IMR-90 (cell line): ENCODE data around the gene ZFYVE28. TPM values are rescaled to one million over a fixed set of nuclear protein-coding genes. Genes with fewer than 3 reads are reported as not detected.
A peak's percentile ranks its signal among the peaks of the same experiment; 100 is the strongest.

ENCODE experiments used
- ATAC-seq: fragments of 200-7000 bp; cut with Tn5 transposase; 2 replicates; pipeline ENCODE4 v1.9.1; 2020; ENCODE audit warnings: low read depth, mild to moderate bottlenecking, moderate library complexity
- BruUV-seq: library from RNA; stranded (reverse); fragments of 400-500 nt; replicated peaks from 2 replicates; lab custom pipeline; 2021; lab: Mats Ljungman, UMichigan
- CTCF ChIA-PET: fragments of 300-600 bp; formaldehyde crosslinking; extraction: SDS; loops from one replicate; lab custom pipeline; 2021; ENCODE audit warnings: antibody characterized with exemption; lab: Yijun Ruan, JAX
- POLR2A ChIA-PET: fragments of 300-600 bp; sonication (Branson Sonifier 250); formaldehyde crosslinking; loops from one replicate; lab custom pipeline; 2022; ENCODE audit warnings: antibody characterized with exemption; ENCODE audit not compliant: unreplicated experiment; lab: Charles Lee
- DNase-seq: peaks from one replicate; pipeline ENCODE4 v3.0.0; 2013
- H2AFZ ChIP-seq: replicated peaks from 2 replicates; pipeline ENCODE3; 2013; ENCODE audit warnings: low read length, mild to moderate bottlenecking; ENCODE audit not compliant: poor library complexity
- H2AK5ac ChIP-seq: 2 replicates; pipeline ENCODE4 v1.6.1; 2013; ENCODE audit warnings: low read depth, low read length, inconsistent platforms
- H2AK9ac ChIP-seq: replicated peaks from 2 replicates; pipeline ENCODE3; 2013; ENCODE audit warnings: mild to moderate bottlenecking, low read depth, low read length, moderate library complexity; ENCODE audit not compliant: poor library complexity
- H2BK120ac ChIP-seq: 2 replicates; pipeline ENCODE4 v1.6.1; 2013; ENCODE audit warnings: low read depth, low read length, inconsistent platforms
- H2BK15ac ChIP-seq: 3 replicates; pipeline ENCODE4 v1.6.1; 2013; ENCODE audit warnings: low read depth, low read length, inconsistent platforms
- H2BK20ac ChIP-seq: 2 replicates; pipeline ENCODE4 v1.6.1; 2013; ENCODE audit warnings: low read depth, mild to moderate bottlenecking, inconsistent platforms, low read length, moderate library complexity
- H2BK5ac ChIP-seq: 2 replicates; pipeline ENCODE4 v1.6.1; 2013; ENCODE audit warnings: mild to moderate bottlenecking, low read depth, low read length, inconsistent platforms; ENCODE audit not compliant: poor library complexity, severe bottlenecking
- H3K14ac ChIP-seq: replicated peaks from 2 replicates; pipeline ENCODE4 v1.6.1; 2013; ENCODE audit warnings: low read depth, low read length, inconsistent platforms
- H3K18ac ChIP-seq: 2 replicates; pipeline ENCODE4 v1.6.1; 2013; ENCODE audit warnings: low read depth, low read length, control low read depth
- H3K23ac ChIP-seq: 2 replicates; pipeline ENCODE4 v1.6.1; 2013; ENCODE audit warnings: low read depth, low read length, inconsistent platforms
- H3K27ac ChIP-seq: 2 replicates; pipeline ENCODE4 v1.5.1; 2013; ENCODE audit warnings: mild to moderate bottlenecking, control low read depth, low read length; ENCODE audit not compliant: insufficient read depth
- H3K27me3 ChIP-seq: 2 replicates; pipeline ENCODE4 v1.6.1; 2013; ENCODE audit warnings: low read length; ENCODE audit not compliant: control insufficient read depth, insufficient read depth
- H3K36me3 ChIP-seq: 2 replicates; pipeline ENCODE4 v1.6.1; 2013; ENCODE audit warnings: low read length, mixed read lengths; ENCODE audit not compliant: control insufficient read depth, insufficient read depth
- H3K4ac ChIP-seq: 2 replicates; pipeline ENCODE4 v1.6.1; 2013; ENCODE audit warnings: low read depth, low read length, inconsistent platforms
- H3K4me1 ChIP-seq: 2 replicates; pipeline ENCODE4 v1.6.1; 2013; ENCODE audit warnings: low read length, mixed read lengths; ENCODE audit not compliant: control insufficient read depth, insufficient read depth
- H3K4me2 ChIP-seq: 2 replicates; pipeline ENCODE4 v1.6.1; 2013; ENCODE audit warnings: low read depth, mild to moderate bottlenecking, control low read depth, low read length, moderate library complexity
- H3K4me3 ChIP-seq: 2 replicates; pipeline ENCODE4 v1.5.1; 2013; ENCODE audit warnings: low read depth, mild to moderate bottlenecking, control low read depth, low read length, moderate library complexity; ENCODE audit not compliant: insufficient read depth
- H3K56ac ChIP-seq: 2 replicates; pipeline ENCODE4 v1.6.1; 2013; ENCODE audit warnings: low read length, inconsistent platforms; ENCODE audit not compliant: insufficient read depth; ENCODE audit errors: extremely low read depth
- H3K79me1 ChIP-seq, 2 experiments: 2 replicates each; pipeline ENCODE4 v1.6.1; 2013; ENCODE audit warnings: low read length in 2 of 2, inconsistent platforms in 1 of 2, low read depth in 1 of 2
- H3K9ac ChIP-seq: 2 replicates; pipeline ENCODE4 v1.6.1; 2013; ENCODE audit warnings: low read depth, low read length, control low read depth
- H3K9me1 ChIP-seq: 2 replicates; pipeline ENCODE4 v1.6.1; 2013; ENCODE audit warnings: low read length, inconsistent platforms; ENCODE audit not compliant: insufficient read depth
- H3K9me3 ChIP-seq: 2 replicates; pipeline ENCODE4 v1.6.1; 2013; ENCODE audit warnings: low read length; ENCODE audit not compliant: control insufficient read depth, insufficient read depth
- H4K20me1 ChIP-seq: 2 replicates; pipeline ENCODE4 v1.6.1; 2013; ENCODE audit warnings: low read length, inconsistent platforms; ENCODE audit not compliant: insufficient read depth
- H4K5ac ChIP-seq: 2 replicates; pipeline ENCODE4 v1.6.1; 2013; ENCODE audit warnings: mild to moderate bottlenecking, low read depth, low read length, control low read depth
- H4K8ac ChIP-seq, 2 experiments: 2 replicates each; pipeline ENCODE4 v1.6.1; 2013; ENCODE audit warnings: low read depth in 2 of 2, low read length in 2 of 2, control low read depth in 1 of 2, inconsistent platforms in 1 of 2
- H4K91ac ChIP-seq: 2 replicates; pipeline ENCODE4 v1.6.1; 2013; ENCODE audit warnings: low read depth, low read length, inconsistent platforms; ENCODE audit not compliant: insufficient read depth
- BHLHE40 ChIP-seq: fragments of 150-350 bp; IDR thresholded peaks from 2 replicates; pipeline ENCODE4 v1.6.1; 2016; ENCODE audit warnings: mild to moderate bottlenecking, low read depth, low read length
- CEBPB ChIP-seq: IDR thresholded peaks from 2 replicates; pipeline ENCODE4 v1.6.1; 2012; ENCODE audit warnings: low read depth, low read length, improper control_type of control experiment
- CHD1 ChIP-seq: IDR thresholded peaks from 2 replicates; pipeline ENCODE4 v1.6.1; 2012; ENCODE audit warnings: low read depth, low read length, improper control_type of control experiment
- CTCF ChIP-seq: conservative IDR thresholded peaks from 2 replicates; pipeline ENCODE4 v1.5.1; 2012; ENCODE audit warnings: mild to moderate bottlenecking, low read depth, low read length, improper control_type of control experiment
- ELK1 ChIP-seq: fragments of 150-350 bp; IDR thresholded peaks from 2 replicates; pipeline ENCODE4 v1.6.1; 2016; ENCODE audit warnings: low read depth, mild to moderate bottlenecking, low read length, moderate library complexity, borderline replicate concordance
- FOS ChIP-seq: fragments of 150-350 bp; IDR thresholded peaks from 2 replicates; pipeline ENCODE4 v1.6.1; 2016; ENCODE audit warnings: low read depth, low read length
- MAFK ChIP-seq: IDR thresholded peaks from 2 replicates; pipeline ENCODE4 v1.6.1; 2012; ENCODE audit warnings: low read depth, low read length, improper control_type of control experiment
- MAZ ChIP-seq: IDR thresholded peaks from 2 replicates; pipeline ENCODE4 v1.6.1; 2012; ENCODE audit warnings: low read depth, mild to moderate bottlenecking, low read length, improper control_type of control experiment, moderate library complexity, borderline replicate concordance
- NFE2L2 ChIP-seq: fragments of 150-350 bp; IDR thresholded peaks from 2 replicates; pipeline ENCODE4 v1.6.1; 2016; ENCODE audit warnings: low read depth, mild to moderate bottlenecking, low read length
- POLR2A ChIP-seq: IDR thresholded peaks from 2 replicates; pipeline ENCODE4 v1.6.1; 2012; ENCODE audit warnings: mild to moderate bottlenecking, low read depth, low read length
- RAD21 ChIP-seq: IDR thresholded peaks from 2 replicates; pipeline ENCODE4 v1.6.1; 2012; ENCODE audit warnings: low read length, improper control_type of control experiment
- RCOR1 ChIP-seq: IDR thresholded peaks from 2 replicates; pipeline ENCODE4 v1.6.1; 2012; ENCODE audit warnings: mild to moderate bottlenecking, low read length, improper control_type of control experiment; ENCODE audit not compliant: insufficient replicate concordance
- RFX5 ChIP-seq: IDR thresholded peaks from 2 replicates; pipeline ENCODE4 v1.8.0; 2012; ENCODE audit warnings: low read depth, mild to moderate bottlenecking, low read length, moderate library complexity
- SMC3 ChIP-seq: fragments of 150-350 bp; IDR thresholded peaks from 2 replicates; pipeline ENCODE4 v1.6.1; 2016; ENCODE audit warnings: low read depth, mild to moderate bottlenecking, antibody characterized with exemption, low read length, moderate library complexity
- USF2 ChIP-seq: fragments of 150-350 bp; IDR thresholded peaks from 2 replicates; pipeline ENCODE4 v1.6.1; 2017; ENCODE audit warnings: mild to moderate bottlenecking, antibody characterized with exemption, low read length, low read depth
- WGBS, 2 experiments: methylation state at CpG; one replicate each; pipeline versions ENCODE4 v1.1.5 to v1.1.7; 2013; ENCODE audit warnings: missing lambda C conversion rate in 2 of 2; ENCODE audit not compliant: insufficient read length in 1 of 2; ENCODE audit errors: extremely low coverage in 2 of 2; 5-methylcytosine and 5-hydroxymethylcytosine counted together
- dilution Hi-C: fragments of 300-500 bp; cut with HindIII; formaldehyde crosslinking; loops from one replicate; pipeline ENCODE4 v1.14.3; 2018; ENCODE audit warnings: low sequenced_read_pairs; ENCODE audit not compliant: unreplicated experiment
- in situ Hi-C: fragments of 300-500 bp; cut with MboI; formaldehyde crosslinking; loops from 3 replicates; pipeline ENCODE4 v1.14.3; 2019; ENCODE audit warnings: low sequenced_read_pairs, inconsistent platforms, mixed read lengths
- intact Hi-C: fragments of 100-400 bp; cut with micrococcal nuclease; formaldehyde crosslinking; loops from 2 replicates; pipeline ENCODE4 v1.10.0; 2022
- polyA plus RNA-seq, 3 experiments: library from polyadenylated mRNA; depleted of rRNA; stranded (reverse); fragments of >200 nt; gene quantifications; 2 replicates each; pipeline ENCODE4 v1.2.3, GENCODE V29; 2012; ENCODE audit warnings: low replicate concordance in 1 of 3
- total RNA-seq: library from RNA; depleted of rRNA; stranded (reverse); fragments of >200 nt; gene quantifications from 2 replicates; pipeline ENCODE4 v1.2.3, GENCODE V29; 2012

The ZFYVE28 gene
- total and polyA plus RNA-seq, 2 of the 4 experiments (the other 2 are of a cell fraction) = 0.36 to 1.2 TPM

- H2AFZ ChIP-seq = no peak overlapping the region
- no peaks in the 10 kb centered on the region for H3K36me3 ChIP-seq
- WGBS, 2 experiments = no CpG with 5 or more reads among the region's 20 CpGs
- BruUV-seq = no TSS peak
- POLR2A ChIA-PET = no interaction called here
- H2BK5ac ChIP-seq = no peak overlapping the region
- H2BK20ac ChIP-seq = no peak overlapping the region
- H3K4me1 ChIP-seq = no peaks in the 10 kb centered on the region
- no peak overlapping the region for H3K56ac ChIP-seq
- DNase-seq (peak; percentile 10), ATAC-seq (no peak)
- dilution Hi-C loops = no loop called here
- H2BK120ac ChIP-seq = no peak overlapping the region
- no peak overlapping the region for H3K4me2 ChIP-seq
- H4K91ac ChIP-seq = no peak overlapping the region
- H3K23ac ChIP-seq = no peak overlapping the region
- H4K8ac ChIP-seq = no peak overlapping the region
- no peak overlapping the region for H2AK5ac ChIP-seq
- no peak overlapping the region for H3K4ac ChIP-seq
- no peaks in the 10 kb centered on the region for H3K79me1 ChIP-seq
- no peaks in the 10 kb centered on the region for H3K9me1 ChIP-seq
- intact Hi-C loops = no loop called here
- H3K14ac ChIP-seq = no peak overlapping the region
- H3K9me3 ChIP-seq = peaks cover 9% of the 10 kb centered on the region; the same call in 1 of the 2 replicates
- H3K27me3 ChIP-seq = peaks cover 30% of the 10 kb centered on the region
- no peak overlapping the region for H4K5ac ChIP-seq
- in situ Hi-C loops = no loop called here
- H2BK15ac ChIP-seq = no peak overlapping the region
- no peak overlapping the region for H3K4me3 ChIP-seq
- H2AK9ac ChIP-seq = no peak overlapping the region
- no peaks in the 10 kb centered on the region for H4K20me1 ChIP-seq
- no peak overlapping the region for H3K27ac ChIP-seq
- CTCF ChIA-PET = interaction anchor here (0.9 kb wide), 1 partner anchor 13 kb away, joined by 3 read pairs; no protein-coding TSS in a partner anchor
- no peak overlapping the region for H3K18ac ChIP-seq
- H3K9ac ChIP-seq = no peak overlapping the region
- TF ChIP-seq FOS = no peak
- no peak for TF ChIP-seq BHLHE40
- TF ChIP-seq CEBPB = no peak
- no peak for TF ChIP-seq USF2
- TF ChIP-seq CHD1 = no peak
- TF ChIP-seq RFX5 = no peak
- no peak for TF ChIP-seq ELK1
- TF ChIP-seq MAZ = no peak
- TF ChIP-seq CTCF = no peak
- TF ChIP-seq POLR2A = no peak
- TF ChIP-seq SMC3 = no peak
- no peak for TF ChIP-seq NFE2L2
- no peak for TF ChIP-seq MAFK
- no peak for TF ChIP-seq RCOR1
- TF ChIP-seq RAD21 = no peak
Observed at GRCh38 chr4:2366252-2367192, 51.9 kb downstream of the ZFYVE28 start.
